GM12892 (cell line): ENCODE measurements around the gene CTNNA3.

ENCODE experiments used
- DNase-seq: peaks from one replicate; pipeline ENCODE4 v3.0.0; 2011; ENCODE audit not compliant: insufficient read length
- FAIRE-seq: peaks from 2 replicates; lab custom pipeline; 2011; peaks lifted over from hg19 to GRCh38; lab: Jason Lieb, UNC
- POLR2A ChIP-seq: IDR thresholded peaks from 2 replicates; pipeline ENCODE4 v1.6.1; 2011; ENCODE audit warnings: low read depth, low read length, control low read depth
- POLR2AphosphoS5 ChIP-seq: IDR thresholded peaks from 2 replicates; pipeline ENCODE4 v1.6.1; 2011; ENCODE audit warnings: low read depth, low read length, control low read depth
- TAF1 ChIP-seq: IDR thresholded peaks from 2 replicates; pipeline ENCODE4 v1.6.1; 2011; ENCODE audit warnings: low read depth, mild to moderate bottlenecking, control low read depth, low read length, borderline replicate concordance

The CTNNA3 gene

DNA sequence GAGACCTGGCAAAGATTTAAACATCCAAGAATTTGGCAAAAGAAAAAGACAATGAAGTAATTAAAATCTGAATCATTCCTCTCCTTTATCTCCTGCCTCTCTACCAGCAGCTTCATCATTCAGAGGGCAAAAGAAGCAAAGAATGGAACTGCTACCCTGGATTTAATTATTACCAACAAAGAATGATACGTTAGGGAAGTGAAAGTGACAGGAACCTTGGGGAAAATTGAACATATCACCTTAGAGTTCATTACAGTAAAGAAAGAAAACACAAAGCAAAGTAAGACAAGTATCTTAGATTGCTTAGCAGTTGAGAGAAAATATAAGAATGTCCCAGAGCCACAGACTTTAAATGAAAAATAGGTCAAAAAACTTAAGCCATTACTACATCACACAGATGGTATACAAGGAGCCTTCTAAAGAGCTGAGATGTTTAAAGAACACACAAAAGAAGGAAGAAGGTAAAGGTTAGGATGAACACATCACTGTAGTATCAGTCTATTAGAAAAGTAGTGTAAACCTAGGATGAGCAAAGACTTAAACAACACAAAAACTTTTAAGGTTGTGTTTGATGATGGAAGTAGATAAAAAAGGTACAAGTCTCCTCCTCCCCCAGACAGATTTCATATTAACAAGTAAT lies 17.5 kb downstream of the CTNNA3 start:
- DNase-seq (no peak), FAIRE-seq (no peak)
- TF ChIP-seq POLR2AphosphoS5, result no peak
- no peak for TF ChIP-seq POLR2A
- TF ChIP-seq TAF1, result no peak

DNA sequence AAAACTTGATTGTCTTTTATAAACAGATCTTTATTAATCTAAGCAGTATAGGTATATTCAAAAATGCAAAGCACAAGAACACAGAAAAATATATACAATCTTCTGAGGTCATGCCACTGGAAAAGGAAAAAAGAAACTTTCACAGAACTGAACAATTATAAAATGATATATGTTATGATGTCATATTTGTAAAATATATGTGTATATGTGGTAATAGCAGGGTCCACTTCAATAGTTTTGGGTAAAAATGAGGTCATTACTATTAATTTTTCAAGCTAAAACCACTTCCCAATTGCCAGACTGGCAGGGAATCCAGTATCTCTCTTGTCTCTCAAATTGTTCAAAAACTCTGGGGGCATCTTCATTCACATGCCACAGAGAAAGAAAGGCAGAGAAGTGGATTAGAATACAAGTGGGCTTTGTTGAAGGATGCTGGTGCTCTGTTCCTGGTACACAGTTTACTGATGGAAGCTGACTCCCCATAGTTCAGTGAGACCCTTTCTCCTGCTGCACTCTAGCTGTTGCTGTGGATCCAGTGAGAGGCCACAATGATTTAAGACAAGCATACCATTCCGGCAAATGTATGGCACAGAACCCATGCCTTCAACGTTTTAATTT lies 19.7 kb downstream of the CTNNA3 start:
- TF ChIP-seq TAF1 (no peak), POLR2A (no peak), POLR2AphosphoS5 (no peak)
- no peak for DNase-seq
- FAIRE-seq, result no peak

DNA sequence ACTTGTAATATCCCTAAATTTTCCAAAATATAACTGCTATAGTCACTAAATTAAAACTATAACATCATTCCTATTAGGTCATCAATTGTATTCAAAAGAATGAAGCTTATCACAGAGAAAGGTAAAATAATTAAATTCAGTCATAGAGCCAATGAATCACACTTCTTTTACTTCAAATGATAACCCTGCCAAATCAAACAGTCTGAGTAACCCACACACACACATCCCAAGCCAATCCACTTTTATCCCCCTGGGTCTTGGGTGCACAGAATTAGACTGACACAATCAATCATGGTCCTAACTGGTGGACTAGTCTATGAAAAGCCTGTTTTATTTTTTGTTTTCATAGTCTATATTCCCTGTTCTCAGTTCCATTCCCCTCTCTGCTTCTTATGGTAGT lies 25.6 kb downstream of the CTNNA3 start:
- DNase-seq, result no peak
- FAIRE-seq, result no peak

DNA sequence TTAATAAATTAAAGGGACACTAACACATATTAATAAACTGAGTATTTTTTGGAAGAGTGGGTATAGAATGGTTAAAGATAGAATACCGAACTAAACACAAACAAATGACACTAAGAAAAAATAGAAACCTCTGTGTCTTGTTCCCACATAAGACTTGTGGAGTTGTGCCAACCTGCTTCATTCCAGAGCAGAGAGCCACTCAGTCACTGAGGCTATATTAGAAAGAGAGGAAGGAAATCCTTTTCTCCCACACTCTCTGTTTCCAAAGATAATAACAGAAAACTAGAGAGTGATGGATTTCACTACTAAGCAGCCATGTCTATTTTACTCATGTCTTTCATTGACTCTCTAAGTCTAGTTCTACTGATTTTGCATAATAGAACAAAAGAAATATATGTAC lies 26.0 kb downstream of the CTNNA3 start:
- FAIRE-seq, result no peak
- DNase-seq, result no peak
- TF ChIP-seq TAF1 (no peak), POLR2AphosphoS5 (no peak), POLR2A (no peak)

More for the DNA sequence above, 25.6 kb downstream of the CTNNA3 start:
- no peak for TF ChIP-seq POLR2AphosphoS5
- TF ChIP-seq POLR2A, result no peak
- no peak for TF ChIP-seq TAF1

DNA sequence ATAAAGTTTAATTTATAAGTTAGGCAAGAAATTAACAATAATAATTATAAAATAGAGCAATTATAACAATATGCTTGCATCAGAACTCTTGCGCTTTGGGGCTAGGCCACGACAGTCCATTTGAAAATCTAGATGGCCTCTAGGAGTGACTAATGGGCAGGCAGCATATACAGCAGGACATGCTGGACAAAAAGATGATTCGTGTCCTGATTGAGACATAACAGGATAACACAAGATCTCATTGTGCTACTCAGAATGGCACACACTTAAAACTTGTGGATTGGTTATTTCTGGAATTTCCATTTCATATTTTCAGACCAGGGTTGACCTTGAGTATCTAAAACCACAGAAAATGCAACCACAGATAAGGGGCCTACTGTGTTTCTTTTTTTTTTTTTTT lies 27.5 kb downstream of the CTNNA3 start:
- DNase-seq (no peak), FAIRE-seq (no peak)

DNA sequence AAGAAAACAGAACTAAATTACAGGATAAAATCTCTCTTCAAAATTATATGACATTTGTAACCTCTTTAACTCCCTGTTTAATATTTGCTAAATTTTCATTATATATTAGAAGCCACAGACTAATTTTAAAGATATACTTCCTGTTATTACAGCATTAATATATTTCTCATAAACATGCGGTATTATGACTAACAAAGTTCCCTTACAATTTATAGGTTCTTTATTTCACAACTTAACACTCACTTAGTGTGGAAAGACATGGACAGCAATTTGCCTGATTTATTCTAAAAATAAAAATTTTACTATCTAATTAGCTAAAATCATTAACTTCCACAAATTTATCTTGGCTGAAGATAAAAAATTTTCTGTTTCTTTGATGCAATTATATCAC lies 29.0 kb downstream of the CTNNA3 start:
- no peak for TF ChIP-seq POLR2AphosphoS5
- no peak for TF ChIP-seq POLR2A
- no peak for TF ChIP-seq TAF1
- FAIRE-seq, result no peak
- no peak for DNase-seq

More for the DNA sequence above, 27.5 kb downstream of the CTNNA3 start:
- TF ChIP-seq POLR2AphosphoS5 (no peak), POLR2A (no peak), TAF1 (no peak)

DNA sequence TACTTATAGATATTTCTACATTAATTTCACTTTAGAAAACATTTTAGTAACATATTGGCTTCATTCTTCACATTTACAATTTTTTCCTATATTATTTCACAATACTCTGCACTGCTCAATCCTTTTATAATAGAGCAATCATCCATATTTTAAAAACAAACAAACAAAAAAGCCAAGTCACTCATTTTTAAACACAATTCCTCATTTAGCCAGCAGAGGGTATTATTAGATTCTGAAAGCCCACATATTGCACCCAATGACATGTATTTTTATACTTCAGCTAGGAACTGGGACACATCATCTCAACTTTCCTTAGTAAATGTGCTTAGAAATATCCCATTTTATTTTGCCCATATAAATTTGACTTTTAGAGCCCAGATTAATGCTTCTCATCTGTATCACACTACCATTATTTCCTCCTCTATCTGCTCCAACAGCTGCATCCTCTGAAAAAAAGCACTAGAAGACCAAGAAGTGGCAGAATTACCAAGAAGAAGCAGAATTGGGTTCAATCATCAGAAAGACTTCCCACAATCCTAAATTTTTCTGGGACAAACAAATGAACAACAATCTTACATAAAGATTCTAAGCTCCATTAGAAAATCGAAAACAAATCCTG lies 29.5 kb downstream of the CTNNA3 start:
- no peak for TF ChIP-seq POLR2A
- TF ChIP-seq TAF1, result no peak
- TF ChIP-seq POLR2AphosphoS5, result no peak
- DNase-seq, result no peak
- FAIRE-seq, result no peak

DNA sequence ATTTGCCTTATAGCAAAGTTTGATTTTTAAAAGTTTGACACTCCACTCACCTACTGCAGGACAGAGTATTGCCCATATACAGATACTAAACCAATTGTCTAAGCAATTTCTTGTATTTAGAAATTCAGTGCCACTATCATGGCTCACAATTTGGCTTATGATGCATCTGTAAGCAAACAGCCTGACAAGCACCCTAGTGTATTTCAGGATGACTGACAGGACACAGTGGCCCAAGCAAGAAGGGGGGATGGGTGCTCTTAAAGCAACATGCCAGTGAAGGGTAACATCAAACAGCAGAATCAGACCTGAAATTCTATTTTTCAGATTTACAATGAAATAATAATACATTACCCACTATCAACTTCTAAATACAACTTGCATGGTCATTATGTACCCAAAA lies 30.5 kb downstream of the CTNNA3 start:
- DNase-seq (no peak), FAIRE-seq (no peak)
- TF ChIP-seq POLR2A (no peak), POLR2AphosphoS5 (no peak), TAF1 (no peak)

DNA sequence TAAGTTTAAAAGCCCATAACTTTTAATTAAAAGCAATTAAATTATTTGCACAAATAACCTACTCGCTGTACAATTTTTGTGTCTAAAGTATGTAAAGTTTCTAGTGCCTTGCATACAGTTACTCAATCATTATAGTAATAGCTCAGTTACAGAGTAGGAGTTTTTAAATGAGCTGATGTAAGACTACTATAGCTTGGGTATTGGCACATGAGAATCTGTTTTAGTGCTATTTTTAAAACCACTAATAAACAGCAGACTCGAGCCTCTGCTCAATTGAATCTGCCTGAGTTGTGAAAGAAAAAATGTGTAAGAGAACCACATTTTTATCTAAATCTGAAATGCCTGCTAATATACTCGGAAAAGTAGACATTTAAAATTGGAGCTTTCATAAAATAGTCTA lies 31.1 kb downstream of the CTNNA3 start:
- DNase-seq, result no peak
- no peak for TF ChIP-seq POLR2AphosphoS5
- no peak for TF ChIP-seq TAF1
- no peak for FAIRE-seq

DNA sequence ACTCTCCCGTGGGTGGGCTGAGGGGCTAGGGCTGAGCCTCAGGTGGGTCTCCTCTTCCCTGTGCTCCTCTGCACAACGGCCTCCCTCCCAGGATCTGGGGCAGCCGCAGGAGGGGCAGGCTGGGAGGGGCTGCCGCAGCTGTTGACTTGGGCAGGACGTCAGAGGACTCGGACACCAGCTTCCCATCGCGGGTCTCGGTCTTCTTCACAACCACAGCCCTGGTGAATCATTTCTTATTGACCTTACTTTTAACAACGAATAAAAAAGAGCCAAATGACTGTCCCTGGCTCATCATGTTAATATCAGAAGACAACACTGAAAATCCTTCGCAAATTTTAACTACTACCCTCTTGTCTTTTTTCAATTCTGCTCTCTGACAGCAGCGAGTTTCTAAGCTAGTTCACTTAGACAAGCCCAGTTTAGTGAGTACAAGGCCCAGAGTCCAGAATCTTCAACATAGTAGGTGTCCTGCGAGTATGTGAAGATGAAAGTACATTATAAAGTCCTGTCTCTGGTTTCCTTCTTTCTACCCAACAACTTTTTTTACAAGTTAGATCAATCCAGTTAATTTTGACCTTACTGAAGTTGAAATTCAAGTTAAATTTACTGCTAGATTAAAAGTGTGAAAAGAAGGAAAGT lies 32.4 kb downstream of the CTNNA3 start:
- peak; percentile 5 for FAIRE-seq
- TF ChIP-seq TAF1, result no peak
- TF ChIP-seq POLR2AphosphoS5, result no peak
- TF ChIP-seq POLR2A, result no peak
- no peak for DNase-seq

DNA sequence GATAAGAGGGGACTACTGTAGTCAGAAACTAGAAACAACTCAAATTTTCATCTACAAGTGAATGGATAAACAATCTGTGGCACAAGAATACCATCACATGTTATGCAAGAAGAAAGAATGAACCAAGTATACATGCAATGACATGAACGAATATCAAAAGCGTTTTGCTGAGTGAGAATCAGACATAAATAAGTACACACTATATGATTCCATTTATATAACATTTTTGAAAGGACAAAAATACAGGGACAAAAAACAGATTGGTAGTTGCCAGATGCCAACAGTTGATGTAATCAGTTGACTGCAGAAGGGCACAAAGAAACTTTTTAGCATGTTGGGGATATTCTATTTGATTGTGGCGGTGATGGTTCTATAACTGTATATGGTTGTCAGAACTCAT lies 33.6 kb downstream of the CTNNA3 start:
- no peak for TF ChIP-seq POLR2A

More for the DNA sequence above, 33.6 kb downstream of the CTNNA3 start:
- FAIRE-seq (no peak), DNase-seq (no peak)
